ENCODE measurements around the gene SP4. TPM values are rescaled to one million over a fixed set of nuclear protein-coding genes. Genes with fewer than 3 reads are reported as not detected.

SP4 gene
- polyA plus RNA-seq, 3 donors: 1.3 to 1.8 (median 1.3) TPM

DNA sequence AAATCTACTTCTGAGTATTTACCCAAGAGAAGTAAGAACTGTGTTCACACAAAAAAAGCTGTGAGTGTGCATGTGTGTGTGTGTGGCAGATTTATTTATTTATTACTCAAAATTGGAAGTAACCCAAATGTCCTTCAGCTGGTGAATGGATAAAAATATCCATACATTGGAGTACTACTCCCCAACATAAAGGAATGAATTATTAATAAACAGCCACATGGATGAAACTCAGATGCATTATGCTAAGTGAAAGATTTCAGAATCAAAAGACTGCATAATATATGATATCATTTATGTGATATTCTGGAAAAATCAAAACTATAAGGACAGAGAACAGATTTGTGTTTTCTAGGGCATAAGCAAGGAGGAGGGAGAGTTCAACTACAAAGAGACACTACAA is 67.8 kb downstream of the SP4 start:
- Histone ChIP-seq H3K9ac (ENCODE audit: insufficient read depth, low read length, poor library complexity, severe bottlenecking) (no peak overlapping the region), H3K27me3 (ENCODE audit: control insufficient read depth in 2 of 2, insufficient read depth in 2 of 2, low read length in 2 of 2) (no peaks in the 10 kb centered on the region), H3K4me1 (ENCODE audit: control insufficient read depth in 1 of 2, insufficient read depth in 2 of 2, low read length in 2 of 2) (no peaks in the 10 kb centered on the region), H3K9me3 (replicated peaks in 1 of 2; ENCODE audit: control insufficient read depth in 1 of 2, insufficient read depth in 1 of 2, low read length in 2 of 2) (peaks cover 5 to 25% of the 10 kb centered on the region in 2 donors), H3K4me3 (replicated peaks in 1 of 3; ENCODE audit: low read depth in 2 of 3, low read length in 3 of 3) (no peak overlapping the region), H2AFZ (ENCODE audit: insufficient read depth, low read depth, low read length, poor library complexity, severe bottlenecking) (no peak overlapping the region), H4K20me1 (ENCODE audit: insufficient read depth, low read length) (no peaks in the 10 kb centered on the region), H3K4me2 (replicated peaks; ENCODE audit: extremely low read depth, low read length, poor library complexity, severe bottlenecking) (no peak overlapping the region), H3K27ac (ENCODE audit: low read depth in 1 of 2, low read length in 2 of 2) (no peak overlapping the region), H3K36me3 (replicated peaks in 1 of 2; ENCODE audit: control insufficient read depth in 1 of 2, insufficient read depth in 2 of 2, low read length in 2 of 2) (peaks cover 0 to 2% of the 10 kb centered on the region in 2 donors), H3K79me2 (ENCODE audit: insufficient read depth, low read length) (no peaks in the 10 kb centered on the region)
- peaks cover 12 to 37% (median 31%) of the 10 kb centered on the region in 7 donors for H3K9me3 Mint-ChIP-seq
- H3K4me1 Mint-ChIP-seq: no peaks in the 10 kb centered on the region
- TF ChIP-seq CTCF (IDR thresholded peaks at IDR 0.05): no peak
- intact Hi-C loops (cut with micrococcal nuclease): no loop called here
- H3K36me3 Mint-ChIP-seq: peaks cover 12 to 19% of the 10 kb centered on the region in 2 donors
- H3K27me3 Mint-ChIP-seq (ENCODE audit: low read depth in 3 of 3): no peaks in the 10 kb centered on the region
- no peak overlapping the region for H3K4me3 Mint-ChIP-seq
- H3K27ac Mint-ChIP-seq: no peak overlapping the region
- DNase-seq: no peak

- Histone ChIP-seq H3K4me3 (replicated peaks in 1 of 3; ENCODE audit: low read depth in 2 of 3, low read length in 3 of 3) (no peak overlapping the region), H3K79me2 (ENCODE audit: insufficient read depth, low read length) (no peaks in the 10 kb centered on the region), H4K20me1 (ENCODE audit: insufficient read depth, low read length) (no peaks in the 10 kb centered on the region), H3K4me2 (replicated peaks; ENCODE audit: extremely low read depth, low read length, poor library complexity, severe bottlenecking) (no peak overlapping the region), H3K4me1 (ENCODE audit: control insufficient read depth in 1 of 2, insufficient read depth in 2 of 2, low read length in 2 of 2) (no peaks in the 10 kb centered on the region), H3K36me3 (replicated peaks in 1 of 2; ENCODE audit: control insufficient read depth in 1 of 2, insufficient read depth in 2 of 2, low read length in 2 of 2) (no peaks in the 10 kb centered on the region), H2AFZ (ENCODE audit: insufficient read depth, low read depth, low read length, poor library complexity, severe bottlenecking) (no peak overlapping the region), H3K27me3 (ENCODE audit: control insufficient read depth in 2 of 2, insufficient read depth in 2 of 2, low read length in 2 of 2) (no peaks in the 10 kb centered on the region), H3K9me3 (replicated peaks in 1 of 2; ENCODE audit: control insufficient read depth in 1 of 2, insufficient read depth in 1 of 2, low read length in 2 of 2) (peaks cover 8 to 22% of the 10 kb centered on the region in 2 donors), H3K9ac (ENCODE audit: insufficient read depth, low read length, poor library complexity, severe bottlenecking) (no peak overlapping the region), H3K27ac (ENCODE audit: low read depth in 1 of 2, low read length in 2 of 2) (no peak overlapping the region)
- no peak overlapping the region for H3K27ac Mint-ChIP-seq
- intact Hi-C loops (cut with micrococcal nuclease): no loop called here
- H3K9me3 Mint-ChIP-seq: peaks cover 9 to 30% (median 22%) of the 10 kb centered on the region in 7 donors
- no peak overlapping the region for H3K4me3 Mint-ChIP-seq
- H3K36me3 Mint-ChIP-seq: peaks cover 4 to 11% of the 10 kb centered on the region in 2 donors
- no peaks in the 10 kb centered on the region for H3K27me3 Mint-ChIP-seq (ENCODE audit: low read depth in 3 of 3)
- no peak for DNase-seq
- TF ChIP-seq CTCF (IDR thresholded peaks at IDR 0.05): no peak
- H3K4me1 Mint-ChIP-seq: no peaks in the 10 kb centered on the region
Observed at GRCh38 chr7:21497072-21497471, 69.2 kb downstream of the SP4 start.
